Eye (tissue), 1 donor: Measurements from ENCODE around the gene DENND1B.
A peak's percentile ranks its signal among the peaks of the same experiment; 100 is the strongest.
"Not testable (repeated sequence)": the region's sequence is repeated elsewhere in the genome, so short reads cannot be mapped to it uniquely, and the experiment has no call there.

Experiments
- DNase-seq: peaks from one replicate; pipeline ENCODE4 v3.0.0-alpha.2; 2015

DENND1B gene

GRCh38 chr1:197782722-197783360 is 7.6 kb upstream of the DENND1B start:
- no peak for DNase-seq

DNA sequence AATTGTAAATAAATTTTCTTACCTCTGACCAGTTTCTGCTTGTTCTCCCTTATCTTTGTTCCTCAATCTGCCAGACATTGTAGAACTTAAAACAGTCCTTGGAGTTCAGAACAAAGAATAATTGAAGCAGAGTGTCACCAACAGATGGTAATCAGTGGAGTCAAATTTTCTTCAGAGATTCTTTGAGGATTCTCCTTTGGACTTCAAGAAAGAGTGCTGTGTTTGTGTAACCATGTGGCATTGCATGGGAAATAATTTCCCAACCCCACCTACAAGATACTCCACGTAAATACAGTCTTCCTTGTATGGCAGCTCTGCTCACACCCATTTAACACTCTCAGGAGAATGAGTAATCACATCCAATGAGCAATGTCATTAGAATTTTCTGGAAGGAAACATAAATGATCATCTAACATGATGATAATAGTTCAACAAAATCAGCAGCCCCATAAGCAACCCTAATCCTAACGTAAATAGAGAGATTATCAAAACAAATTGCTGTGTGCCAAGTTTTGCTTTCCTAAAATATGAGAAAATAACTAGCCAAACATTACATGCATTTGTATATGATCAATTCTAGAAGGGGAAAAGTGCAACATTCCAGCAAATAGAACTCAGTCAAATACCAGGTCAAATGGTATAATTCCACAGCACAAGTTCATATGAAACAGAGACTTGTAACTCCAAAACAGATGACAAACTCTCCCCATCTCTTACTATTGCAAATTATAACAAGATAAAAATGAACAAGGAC is 6.9 kb upstream of the DENND1B start:
- DNase-seq, result no peak

- DNase-seq, result no peak
These were observed 4.6 kb upstream of the DENND1B start for GRCh38 chr1:197779921-197780320.

- no peak for DNase-seq
These were observed 3.2 kb upstream of the DENND1B start for GRCh38 chr1:197778366-197778945.

- no peak for DNase-seq
These were observed 1.2 kb upstream of the DENND1B start for GRCh38 chr1:197776351-197777105.

GRCh38 chr1:197774466-197775281 is 606 bp downstream of the DENND1B start:
- DNase-seq, result peak; percentile 79

DNA sequence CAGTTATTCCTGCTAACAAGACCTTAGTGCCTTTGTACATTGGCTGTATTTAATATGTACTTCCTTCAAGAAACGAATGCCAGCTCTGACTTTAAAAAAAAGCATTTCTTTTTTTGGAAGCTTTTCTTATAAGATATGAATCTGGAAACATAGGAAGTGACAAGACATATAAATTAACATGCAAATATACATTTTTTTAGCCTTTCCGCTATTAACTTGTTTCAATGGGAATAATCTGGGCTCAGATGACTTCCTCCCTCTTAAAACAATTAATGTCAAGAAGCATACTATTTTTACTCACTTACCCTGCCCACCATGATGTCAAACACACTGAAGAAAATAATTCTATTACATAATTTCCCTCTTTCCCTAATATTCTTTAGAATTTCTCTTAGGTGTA is 1.4 kb downstream of the DENND1B start:
- peak; percentile 19 for DNase-seq

DNA sequence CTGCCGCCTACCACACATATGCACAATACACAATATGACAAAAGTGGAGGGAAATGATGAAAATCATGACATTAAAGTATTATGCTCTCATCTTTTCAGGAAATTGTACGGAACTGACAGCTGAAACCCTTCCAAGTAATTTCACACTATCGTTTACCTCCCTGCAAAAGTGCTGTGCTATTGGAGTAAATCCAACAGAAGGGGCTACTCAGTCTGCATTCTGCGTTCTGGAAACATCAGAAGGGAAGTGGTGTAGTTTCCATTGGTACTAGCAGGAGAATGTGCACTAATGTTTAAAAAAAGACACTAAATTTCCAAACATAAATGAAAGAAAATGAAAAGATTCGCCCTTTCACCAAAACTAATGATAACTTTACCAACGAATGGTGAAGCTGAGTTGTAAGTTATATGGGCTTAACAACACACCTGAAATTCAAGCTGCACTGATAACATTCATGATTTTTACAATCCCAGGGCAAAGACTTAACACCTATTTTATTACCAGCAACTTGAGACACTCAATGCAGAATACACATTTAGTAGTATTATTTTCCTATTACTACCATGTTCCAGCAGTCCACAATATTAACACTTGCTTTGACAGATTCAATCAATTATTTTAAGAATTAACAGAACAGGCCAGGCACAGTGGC is 3.2 kb downstream of the DENND1B start:
- no peak for DNase-seq

DNA sequence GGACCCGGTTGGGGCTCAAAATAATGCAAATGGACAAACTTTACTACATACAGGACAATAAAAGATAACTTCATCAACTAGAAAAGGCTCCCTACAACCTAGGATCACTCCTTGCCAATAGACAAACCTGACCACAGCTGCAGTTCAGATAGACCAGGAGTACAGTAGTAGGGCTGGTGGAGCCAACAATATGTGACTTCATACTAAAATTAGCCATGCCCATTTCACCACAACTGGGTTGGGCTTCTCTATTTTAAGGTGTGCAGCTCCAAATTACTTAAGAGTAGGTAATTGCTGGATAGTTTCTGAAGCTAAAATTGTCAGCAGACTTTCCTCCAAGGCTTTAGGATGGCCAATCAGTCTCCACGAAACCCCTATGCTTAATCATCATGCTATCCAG is 3.9 kb downstream of the DENND1B start:
- DNase-seq, result no peak

DNA sequence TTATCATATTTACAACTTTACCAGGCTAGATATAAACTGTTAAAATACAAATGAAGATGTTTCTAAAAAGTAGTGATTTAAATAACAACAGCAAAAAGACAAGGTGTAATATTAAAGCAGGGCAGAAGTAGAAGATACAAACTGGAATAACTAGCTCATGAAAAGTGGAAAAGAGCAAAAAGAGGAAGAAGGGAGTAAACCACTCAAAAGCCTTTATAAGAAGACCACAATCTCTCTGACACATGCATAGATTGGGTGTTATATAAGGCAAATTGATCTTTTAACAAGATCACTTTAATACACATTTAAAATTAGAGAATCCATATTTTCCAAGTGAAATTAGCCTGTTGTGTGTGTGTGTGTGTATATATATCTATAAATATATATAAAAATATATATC is 5.0 kb downstream of the DENND1B start:
- DNase-seq, result no peak

GRCh38 chr1:197769287-197769686 is 6.0 kb downstream of the DENND1B start:
- DNase-seq, result no peak

DNA sequence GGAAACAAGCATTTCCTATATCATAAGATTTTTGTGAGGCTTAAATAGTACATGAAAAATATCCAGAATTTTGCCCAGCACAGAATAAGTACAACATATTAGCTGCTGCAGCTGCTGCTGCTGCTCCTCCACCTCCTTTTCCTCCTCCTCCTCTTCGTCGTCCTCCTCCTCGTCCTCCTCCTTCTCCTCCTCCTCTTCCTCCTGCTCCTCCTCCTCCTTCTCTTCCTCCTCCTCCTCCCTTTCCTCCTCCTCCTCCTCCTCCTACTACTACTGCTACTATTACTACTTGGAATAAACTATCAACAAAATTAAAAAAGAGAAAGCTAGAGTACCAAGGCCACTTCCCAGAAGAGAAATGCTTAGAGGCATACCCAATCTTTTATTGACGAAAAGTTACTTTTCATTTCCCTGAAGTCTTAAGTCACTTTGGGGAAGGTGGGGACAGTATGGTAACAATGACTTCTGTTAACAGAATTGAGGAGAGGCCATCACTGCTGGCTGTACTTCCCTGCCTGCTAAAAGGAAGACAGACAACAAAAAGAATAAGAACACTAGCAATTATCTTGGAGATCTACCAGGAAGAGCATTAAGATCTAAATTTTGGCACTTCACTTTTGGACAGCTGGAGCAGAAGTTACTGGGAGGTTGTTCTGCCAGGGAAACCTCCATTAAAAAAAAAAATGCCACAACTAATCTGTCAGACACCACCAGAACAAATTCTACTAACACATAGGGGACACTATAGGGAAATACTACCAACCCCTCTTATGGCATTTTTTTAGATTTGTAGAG is 7.1 kb downstream of the DENND1B start:
- DNase-seq, result no peak

GRCh38 chr1:197763769-197764168 is 11.5 kb downstream of the DENND1B start:
- DNase-seq, result no peak

DNA sequence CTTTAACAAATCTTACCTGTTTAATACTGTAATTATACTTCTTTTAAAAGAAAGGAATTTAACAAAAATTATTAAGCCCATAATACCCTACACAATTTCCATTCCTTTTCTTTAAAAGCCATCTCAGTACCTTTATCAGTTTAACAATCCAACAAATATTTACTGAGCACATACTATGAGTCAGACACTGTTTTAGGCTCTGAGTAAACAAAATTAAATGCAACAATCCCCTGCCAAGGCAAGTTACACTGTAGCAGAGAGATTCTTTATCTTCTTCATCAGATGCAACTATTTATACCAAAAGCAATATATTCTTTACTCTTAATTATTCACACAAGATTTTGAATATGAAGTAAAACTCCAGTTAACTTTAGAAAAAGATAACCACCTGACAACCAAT is 12.0 kb downstream of the DENND1B start:
- DNase-seq, result no peak

DNA sequence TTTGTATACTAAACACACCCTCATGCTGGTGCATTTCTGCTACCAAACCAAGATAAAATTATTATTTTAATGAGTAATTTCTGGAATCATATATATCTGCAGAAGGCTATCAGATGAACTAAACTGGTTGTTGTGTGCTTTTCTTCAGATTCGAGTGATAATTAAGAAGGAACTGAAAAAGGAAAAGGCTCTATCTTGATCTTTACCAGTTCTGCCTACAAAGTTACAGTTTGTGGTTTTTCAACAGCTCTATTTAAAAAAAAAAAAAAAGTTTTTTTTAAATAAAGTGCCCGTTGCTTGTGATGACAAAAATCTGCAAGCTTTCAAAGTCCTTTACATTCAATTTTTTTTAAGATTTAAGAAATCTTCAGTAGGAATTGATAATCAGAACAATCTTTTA is 13.6 kb downstream of the DENND1B start:
- no peak for DNase-seq

DNA sequence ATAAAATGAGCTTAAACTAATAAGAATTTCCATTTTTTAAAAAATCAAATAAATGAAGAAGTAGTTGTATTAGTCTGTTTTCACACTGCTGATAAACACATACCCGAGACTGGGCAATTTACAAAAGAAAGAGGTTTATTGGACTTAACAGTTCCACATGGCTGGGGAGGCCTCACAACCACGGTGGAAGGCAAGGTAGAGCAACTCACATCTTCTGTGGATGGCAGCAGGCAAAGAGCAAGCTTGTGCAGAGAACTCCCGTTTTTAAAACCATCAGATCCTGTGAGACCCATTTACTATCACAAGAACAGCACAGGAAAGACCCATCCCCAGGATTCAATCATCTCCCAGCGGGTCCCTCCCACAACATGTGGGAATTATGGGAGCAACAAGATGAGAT is 19.7 kb downstream of the DENND1B start:
- not testable (repeated sequence) for DNase-seq

- DNase-seq, result not testable (repeated sequence)
These were observed 22.6 kb downstream of the DENND1B start for GRCh38 chr1:197752652-197753164.

- no peak for DNase-seq
These were observed 24.9 kb downstream of the DENND1B start for GRCh38 chr1:197750366-197750765.

DNA sequence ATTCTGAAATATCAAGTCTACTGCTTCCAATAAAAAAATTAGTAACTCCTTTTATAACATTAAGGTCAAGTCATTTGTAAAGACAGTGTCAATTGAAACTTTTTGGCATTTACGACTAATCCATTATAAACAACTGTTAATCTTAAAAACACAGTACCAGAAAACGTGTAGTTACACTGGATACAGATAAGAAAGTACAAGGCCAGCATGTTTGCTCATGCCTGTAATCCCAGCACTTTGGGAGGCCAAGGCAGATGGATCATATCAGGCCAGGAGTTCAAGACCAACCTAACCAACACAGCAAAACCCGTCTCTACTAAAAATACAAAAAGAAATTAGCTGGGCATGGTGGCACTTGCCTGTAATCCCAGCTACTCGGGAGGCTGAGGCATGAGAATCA is 29.4 kb downstream of the DENND1B start:
- no peak for DNase-seq

DNA sequence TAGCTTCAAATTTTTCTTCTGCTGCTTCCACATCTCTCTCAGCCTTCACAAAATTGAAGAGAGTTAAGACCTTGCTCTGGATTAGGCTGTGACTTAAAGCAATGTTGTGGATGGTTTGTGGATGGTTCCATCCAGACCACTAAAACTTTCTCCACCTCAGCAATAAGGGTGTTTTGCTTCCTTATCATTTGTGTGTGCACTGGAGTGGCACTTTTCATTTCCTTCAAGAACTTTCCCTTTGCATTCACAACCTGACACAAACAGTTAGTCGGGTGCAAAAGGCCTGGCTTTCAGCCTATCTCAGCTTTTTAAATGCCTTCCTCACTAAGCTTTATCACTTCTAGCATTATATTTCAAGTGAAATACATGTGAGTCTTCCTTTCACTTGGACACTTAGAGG is 30.3 kb downstream of the DENND1B start:
- DNase-seq, result no peak

GRCh38 chr1:197743578-197743977 is 31.7 kb downstream of the DENND1B start:
- DNase-seq, result no peak
